GM06990 (cell line): Measurements from ENCODE around the gene MEI4.
"Not testable (repeated sequence)": the region's sequence is repeated elsewhere in the genome, so short reads cannot be mapped to it uniquely, and the experiment has no call there.

Experiments
- DNase-seq: peaks from one replicate; pipeline ENCODE4 v3.0.0-alpha.2; 2011; ENCODE audit not compliant: insufficient read length; ENCODE audit errors: extremely low read depth
- H3K27me3 ChIP-seq: replicated peaks from 2 replicates; pipeline ENCODE4 v1.6.0; 2011; ENCODE audit warnings: low read length; ENCODE audit not compliant: control insufficient read depth, insufficient read depth
- H3K36me3 ChIP-seq: 2 replicates; pipeline ENCODE4 v1.5.1; 2011; ENCODE audit warnings: low read length; ENCODE audit not compliant: control insufficient read depth, insufficient read depth
- H3K4me3 ChIP-seq: replicated peaks from 2 replicates; pipeline ENCODE4 v1.5.1; 2011; ENCODE audit warnings: low read depth, mild to moderate bottlenecking, control low read depth, low read length
- CTCF ChIP-seq: IDR thresholded peaks from 2 replicates; pipeline ENCODE4 v1.5.1; 2011; ENCODE audit warnings: low read length, control low read depth, mild to moderate bottlenecking, inconsistent platforms; ENCODE audit not compliant: insufficient read depth, poor library complexity, severe bottlenecking

MEI4 gene

GRCh38 chr6:77688649-77689048 lies 35.8 kb downstream of the MEI4 start:
- Histone ChIP-seq H3K36me3 (no peaks in the 10 kb centered on the region), H3K27me3 (no peaks in the 10 kb centered on the region), H3K4me3 (no peak overlapping the region)
- DNase-seq = no peak
- TF ChIP-seq CTCF = no peak

- H3K4me3 ChIP-seq, DNase-seq, H3K36me3 ChIP-seq, H3K27me3 ChIP-seq: not testable (repeated sequence)
These were observed 47.3 kb downstream of the MEI4 start for GRCh38 chr6:77700095-77700494.

GRCh38 chr6:77707603-77708002 lies 54.8 kb downstream of the MEI4 start:
- DNase-seq = no peak
- H3K4me3 ChIP-seq = no peak overlapping the region

GRCh38 chr6:77715588-77715987 lies 62.7 kb downstream of the MEI4 start:
- no peak for TF ChIP-seq CTCF
- Histone ChIP-seq H3K4me3 (no peak overlapping the region), H3K36me3 (no peaks in the 10 kb centered on the region), H3K27me3 (no peaks in the 10 kb centered on the region)
- no peak for DNase-seq

More at GRCh38 chr6:77707603-77708002, 54.8 kb downstream of the MEI4 start:
- Histone ChIP-seq H3K36me3 (no peaks in the 10 kb centered on the region), H3K27me3 (no peaks in the 10 kb centered on the region)
- TF ChIP-seq CTCF = no peak

GRCh38 chr6:77716311-77716710 lies 63.5 kb downstream of the MEI4 start:
- no peak for TF ChIP-seq CTCF
- H3K36me3 ChIP-seq = no peaks in the 10 kb centered on the region
- no peaks in the 10 kb centered on the region for H3K27me3 ChIP-seq
- H3K4me3 ChIP-seq = no peak overlapping the region
- DNase-seq = no peak

- H3K36me3 ChIP-seq, H3K4me3 ChIP-seq, H3K27me3 ChIP-seq, DNase-seq: not testable (repeated sequence)
These were observed 83.2 kb downstream of the MEI4 start for GRCh38 chr6:77736010-77736409.

- H3K4me3 ChIP-seq = no peak overlapping the region
- peak; percentile 32 for TF ChIP-seq CTCF
- no peaks in the 10 kb centered on the region for H3K27me3 ChIP-seq
- no peaks in the 10 kb centered on the region for H3K36me3 ChIP-seq
- no peak for DNase-seq
These were observed 87.5 kb downstream of the MEI4 start for GRCh38 chr6:77740380-77740779.

- not testable (repeated sequence) for H3K27me3 ChIP-seq, H3K4me3 ChIP-seq, DNase-seq, H3K36me3 ChIP-seq
These were observed 99.3 kb downstream of the MEI4 start for GRCh38 chr6:77752156-77752555.
